ENCODE results near the gene PRAMEF5. TPM values are rescaled to one million over a fixed set of nuclear protein-coding genes. Genes with fewer than 3 reads are reported as not detected.

PRAMEF5 gene
- total RNA-seq, result not detected in 2 replicates

DNA sequence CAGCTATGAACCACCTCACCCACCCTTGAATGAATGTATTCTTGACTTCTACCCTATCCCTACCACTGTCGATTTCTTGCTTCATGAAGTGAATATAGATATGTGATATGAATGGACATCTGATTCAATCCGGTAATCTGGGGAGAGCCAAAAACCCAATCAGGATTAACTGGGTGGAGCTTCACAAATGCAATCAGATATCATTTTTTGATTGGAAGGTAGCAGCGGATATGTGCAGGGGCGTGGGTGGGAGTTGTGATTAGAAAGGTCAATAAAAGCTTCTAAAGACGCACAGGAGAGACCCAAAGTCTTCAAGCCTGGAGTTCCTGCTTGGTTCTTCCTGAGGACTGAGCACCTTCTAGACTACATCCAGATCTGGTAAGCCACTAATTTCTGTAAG lies at the start of gene PRAMEF5:
Gene PRAMEF5 (plus strand): TSS at position 301 of the 400 bp plus-strand sequence. CDS start 5,071 bp downstream, outside the sequence.

GRCh38 chr1:13225675-13226204 lies 28.3 kb upstream of the PRAMEF5 start, which contains the start of gene PRAMEF18:
TSS of gene PRAMEF18 (minus strand) at chr1:13226154. CDS start at chr1:13226106, 48 bp downstream.

GRCh38 chr1:13285037-13285436 lies 31.0 kb downstream of the PRAMEF5 start, which contains the start of gene PRAMEF8:
TSS of gene PRAMEF8 (minus strand) at chr1:13285137. CDS start at chr1:13284091, 1,046 bp downstream.

DNA sequence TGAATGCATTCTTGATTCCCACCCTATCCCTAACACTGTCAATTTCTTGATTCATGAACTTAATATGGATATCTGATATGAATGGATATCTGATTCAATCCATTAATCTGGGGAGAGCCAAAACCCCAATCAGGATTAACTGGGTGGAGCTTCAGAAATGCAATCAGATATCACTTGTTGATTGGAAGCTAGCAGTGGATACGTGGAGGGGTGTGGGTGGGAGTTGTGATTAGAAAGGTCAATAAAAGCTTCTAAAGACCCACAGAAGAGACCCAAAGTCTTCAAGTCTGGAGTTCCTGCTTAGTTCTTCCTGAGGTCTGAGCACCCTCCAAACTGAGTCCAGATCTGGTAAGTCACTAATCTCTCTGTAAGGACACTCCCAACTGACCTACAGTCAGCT lies 49.2 kb downstream of the PRAMEF5 start, which contains the start of gene PRAMEF33:
Gene PRAMEF33 (plus strand): TSS at position 301 of the 400 bp plus-strand sequence. CDS start 2,416 bp downstream, outside the sequence.

Other genes with a start within 250 kb of the PRAMEF5 start
- not detected in 2 replicates for gene PRAMEF27, start 197.6 kb upstream of the PRAMEF5 start, total RNA-seq
- not detected in 2 replicates for gene HNRNPCL3, start 193.4 kb upstream of the PRAMEF5 start, total RNA-seq
- not detected in 2 replicates for gene PRAMEF25, start 183.4 kb upstream of the PRAMEF5 start, total RNA-seq
- gene HNRNPCL2, start 137.3 kb upstream of the PRAMEF5 start, total RNA-seq, result not detected in 2 replicates
- gene PRAMEF26, start 98.2 kb upstream of the PRAMEF5 start, total RNA-seq, result not detected in 2 replicates
- gene HNRNPCL4, start 88.6 kb upstream of the PRAMEF5 start, total RNA-seq, result not detected in 2 replicates
- gene PRAMEF9, start 82.3 kb upstream of the PRAMEF5 start, total RNA-seq, result not detected in 2 replicates
- not detected in 2 replicates for gene PRAMEF13, start 52.8 kb upstream of the PRAMEF5 start, total RNA-seq
- gene PRAMEF18, start 28.0 kb upstream of the PRAMEF5 start, total RNA-seq, result not detected in 2 replicates
- gene PRAMEF8, start 30.9 kb downstream of the PRAMEF5 start, total RNA-seq, result not detected in 2 replicates
- gene PRAMEF33, start 49.3 kb downstream of the PRAMEF5 start, total RNA-seq, result not detected in 2 replicates
- not detected in 2 replicates for gene PRAMEF15, start 61.4 kb downstream of the PRAMEF5 start, total RNA-seq
- not detected in 2 replicates for gene PRAMEF14, start 92.9 kb downstream of the PRAMEF5 start, total RNA-seq
- not detected in 2 replicates for gene PRAMEF19, start 117.7 kb downstream of the PRAMEF5 start, total RNA-seq
- gene PRAMEF17, start 135.4 kb downstream of the PRAMEF5 start, total RNA-seq, result not detected in 2 replicates
- not detected in 2 replicates for gene PRAMEF20, start 156.3 kb downstream of the PRAMEF5 start, total RNA-seq

Data from cardiac atrium fibroblast (primary cell).